GM18951 (cell line): ENCODE measurements around the gene CHIT1.
"Not testable (repeated sequence)": the region's sequence is repeated elsewhere in the genome, so short reads cannot be mapped to it uniquely, and the experiment has no call there.

Experiments used
- POLR2A ChIP-seq: IDR thresholded peaks from 4 replicates; pipeline ENCODE4 v1.6.1; 2011; ENCODE audit warnings: mild to moderate bottlenecking; ENCODE audit not compliant: insufficient read length, insufficient read depth; ENCODE audit errors: extremely low read depth
- in situ Hi-C: fragments of 300-500 bp; cut with MboI; formaldehyde crosslinking; loops from one replicate; pipeline ENCODE4 v1.12.0; 2022; ENCODE audit warnings: low sequenced_read_pairs, mixed read lengths, inconsistent platforms; ENCODE audit not compliant: unreplicated experiment

CHIT1 gene

GRCh38 chr1:203250911-203251310 lies 21.4 kb upstream of the CHIT1 start:
- no peak for TF ChIP-seq POLR2A
- in situ Hi-C loops, result no loop called here

DNA sequence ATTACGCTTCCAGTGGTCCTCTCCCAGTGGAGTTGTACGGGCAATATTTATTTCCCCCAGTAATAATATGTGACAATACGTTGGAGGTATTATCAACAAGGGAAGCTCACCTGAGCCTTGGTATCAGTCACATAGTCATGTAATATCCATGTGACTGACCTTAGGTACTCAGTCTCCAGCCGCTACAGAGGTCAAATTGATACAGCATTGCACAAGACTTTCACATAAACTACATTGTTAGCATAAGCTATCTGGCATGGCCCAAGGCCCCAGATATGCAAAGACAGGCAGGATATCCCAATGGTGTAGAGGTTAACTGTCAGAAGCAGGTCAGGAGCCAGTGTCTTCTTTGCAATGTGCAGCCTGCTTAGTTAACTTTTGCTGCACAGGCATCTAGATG lies 15.3 kb upstream of the CHIT1 start:
- no peak for TF ChIP-seq POLR2A
- in situ Hi-C loops, result no loop called here

GRCh38 chr1:203241708-203242107 lies 12.2 kb upstream of the CHIT1 start:
- in situ Hi-C loops, result not testable (repeated sequence)

DNA sequence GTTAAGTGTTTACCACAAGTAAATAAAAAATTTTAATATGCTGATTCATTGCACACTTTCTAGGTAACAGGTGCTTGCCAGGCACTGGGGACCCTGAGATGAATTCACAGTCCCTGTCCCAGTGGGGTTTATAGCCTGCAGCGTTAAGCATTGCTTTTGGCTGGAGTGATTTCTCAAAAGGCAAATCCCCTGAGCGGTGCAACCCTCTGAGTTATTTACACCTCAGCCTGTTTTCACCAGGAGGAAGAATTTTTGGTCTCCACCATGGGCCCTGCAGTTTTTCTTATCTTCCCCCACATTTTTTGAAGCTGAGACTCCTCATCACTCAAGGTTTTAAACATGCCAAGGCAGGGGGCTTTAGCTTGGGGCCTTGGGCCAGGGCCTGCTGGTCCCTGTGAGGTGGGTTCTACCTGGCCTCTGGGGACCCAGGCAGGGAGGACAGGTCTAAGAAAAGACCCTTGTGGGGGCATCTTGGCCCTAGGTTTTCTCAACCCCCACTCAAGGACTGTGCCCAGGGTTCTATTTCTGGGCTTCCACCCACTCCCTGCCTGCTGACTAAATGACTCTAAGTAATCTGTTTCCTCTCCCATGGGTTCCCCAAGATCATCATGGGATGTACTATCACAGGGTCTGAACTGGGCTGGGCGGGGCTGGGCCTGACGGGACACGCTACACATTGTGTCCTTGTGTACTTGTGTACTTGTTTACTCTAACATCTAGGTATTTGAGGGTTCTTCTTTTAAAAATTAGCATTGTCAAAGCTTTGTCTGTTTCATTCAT lies 10.2 kb upstream of the CHIT1 start:
- in situ Hi-C loops, result no loop called here
- TF ChIP-seq POLR2A, result no peak

- no peak for TF ChIP-seq POLR2A
- in situ Hi-C loops, result no loop called here
Measured at GRCh38 chr1:203239081-203239480, 9.6 kb upstream of the CHIT1 start.

DNA sequence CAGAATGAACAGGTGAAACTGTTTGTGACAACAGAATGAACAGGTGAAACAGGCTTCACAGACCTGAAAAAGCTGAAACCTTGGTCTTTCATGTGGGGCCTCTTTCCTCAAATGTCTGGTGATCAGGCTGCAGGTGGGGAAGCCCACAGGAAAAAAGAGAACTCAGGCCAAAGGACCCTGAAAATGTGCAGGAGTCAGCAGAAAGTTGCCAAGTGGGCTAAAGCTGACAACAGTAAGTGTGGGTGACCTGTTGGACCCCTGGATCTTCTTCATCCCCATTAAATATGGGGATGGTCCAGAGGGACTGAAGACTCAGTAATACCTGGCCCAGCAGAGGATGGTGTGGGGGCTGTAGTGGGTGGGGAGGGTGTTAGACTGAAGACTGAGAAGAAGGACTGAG lies 9.1 kb upstream of the CHIT1 start:
- TF ChIP-seq POLR2A, result no peak
- in situ Hi-C loops, result no loop called here

- in situ Hi-C loops, result not testable (repeated sequence)
Measured at GRCh38 chr1:203234901-203235300, 5.4 kb upstream of the CHIT1 start.

GRCh38 chr1:203228670-203229069 lies 803 bp downstream of the CHIT1 start:
- in situ Hi-C loops, result no loop called here

DNA sequence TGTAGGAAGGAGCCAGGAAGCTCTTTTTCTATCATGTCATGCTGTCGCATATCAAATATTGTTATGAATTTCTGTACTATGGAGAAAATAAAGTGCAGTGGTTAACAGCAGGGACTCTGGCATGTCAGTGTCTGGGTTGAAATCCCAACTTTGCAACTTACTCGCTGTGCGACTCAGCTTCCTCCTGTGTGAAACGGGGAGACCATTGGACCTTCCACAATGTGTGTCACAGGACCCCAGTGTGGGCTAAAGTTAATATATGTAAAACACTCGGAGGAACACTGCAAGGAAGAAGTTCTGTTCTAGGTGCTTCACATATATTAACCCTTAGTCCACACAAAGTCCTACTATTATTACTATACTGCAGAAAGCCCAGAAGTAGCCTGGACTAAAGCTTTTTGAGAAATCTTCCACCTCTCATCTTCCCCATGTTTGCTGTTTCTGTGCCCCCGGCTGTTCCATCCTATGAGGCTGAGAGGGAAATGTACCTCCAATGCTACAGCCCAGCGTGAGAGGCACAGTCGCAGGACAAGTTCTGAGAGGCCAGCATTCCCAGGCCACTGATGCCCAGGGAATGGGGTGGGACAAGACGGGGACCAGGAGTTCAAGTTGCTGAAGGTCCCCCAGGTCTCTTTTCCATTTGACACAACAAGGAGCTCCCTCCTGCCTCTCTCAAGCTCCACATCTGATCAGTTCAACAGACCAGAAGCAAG lies 1.9 kb downstream of the CHIT1 start:
- TF ChIP-seq POLR2A, result no peak
- in situ Hi-C loops, result no loop called here

More at GRCh38 chr1:203228670-203229069, 803 bp downstream of the CHIT1 start:
- TF ChIP-seq POLR2A, result no peak

DNA sequence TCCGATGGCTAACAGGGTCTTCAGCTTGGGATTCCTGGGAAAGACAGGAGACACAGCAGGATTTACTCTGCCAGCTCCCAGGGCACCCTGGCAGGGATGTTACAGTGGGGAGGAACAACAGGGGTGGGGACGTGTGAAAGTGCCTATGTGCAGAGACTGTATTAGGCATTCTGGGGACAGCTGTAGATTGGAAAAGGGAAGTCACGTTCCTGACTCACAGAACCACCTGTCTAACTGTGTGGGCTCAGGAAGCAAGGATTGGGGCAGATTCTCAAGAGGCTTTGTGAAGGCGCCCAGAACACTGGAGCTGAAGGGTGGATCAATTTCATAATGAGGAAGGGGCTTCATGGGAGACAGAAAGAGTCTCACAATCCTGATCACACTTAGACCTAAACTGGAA lies 4.4 kb downstream of the CHIT1 start:
- in situ Hi-C loops, result no loop called here
- no peak for TF ChIP-seq POLR2A

GRCh38 chr1:203223012-203223775 lies 6.3 kb downstream of the CHIT1 start:
- in situ Hi-C loops, result no loop called here
- TF ChIP-seq POLR2A, result no peak

GRCh38 chr1:203219934-203220333 lies 9.5 kb downstream of the CHIT1 start:
- in situ Hi-C loops, result loop anchor here (5.0 to 10.0 kb wide), 2 partner anchors 48 to 185 kb away; no protein-coding TSS in a partner anchor
- TF ChIP-seq POLR2A, result no peak

DNA sequence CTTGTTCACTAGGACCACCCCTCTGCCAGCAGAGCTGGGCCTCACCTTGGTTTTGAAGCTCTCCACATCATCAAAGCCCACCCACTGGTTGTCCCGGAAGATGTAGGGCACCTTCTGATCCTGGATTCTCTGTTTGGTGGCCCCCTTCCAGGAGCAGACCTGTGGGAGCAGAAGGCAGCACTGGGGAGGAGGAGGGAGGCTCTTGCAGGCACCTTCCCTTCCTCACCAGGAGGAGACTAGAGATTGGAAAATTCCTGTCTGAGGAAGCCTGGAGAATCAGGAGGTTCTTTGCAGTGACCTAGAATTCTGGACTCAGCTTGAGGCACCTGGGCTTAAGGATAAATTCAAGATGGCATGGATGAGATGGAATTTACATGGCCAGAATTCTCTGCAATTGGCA lies 10.3 kb downstream of the CHIT1 start:
- in situ Hi-C loops, result loop anchor here (5.0 to 10.0 kb wide), 2 partner anchors 47 to 184 kb away; no protein-coding TSS in a partner anchor
- TF ChIP-seq POLR2A, result no peak

DNA sequence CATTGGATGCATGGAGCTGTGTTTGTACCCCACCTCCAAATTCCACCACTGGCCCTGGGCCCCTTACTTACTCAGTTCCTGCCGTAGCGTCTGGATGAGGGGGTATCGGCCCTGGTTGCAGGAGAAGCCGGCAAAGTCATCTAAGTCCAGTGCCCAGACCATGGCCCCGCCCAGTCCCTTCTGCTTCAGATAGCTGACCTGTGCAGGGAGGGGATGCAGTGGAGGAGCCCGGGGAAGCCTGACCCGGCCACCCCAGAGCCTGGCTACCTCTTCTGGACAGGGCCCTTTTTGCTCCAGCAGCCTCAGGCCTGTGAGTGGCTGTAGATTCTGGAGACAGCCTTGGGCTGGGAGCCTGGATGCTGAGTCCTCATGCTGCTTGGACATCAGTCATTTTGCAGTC lies 11.8 kb downstream of the CHIT1 start:
- TF ChIP-seq POLR2A, result no peak
- in situ Hi-C loops, result loop anchor here (5.0 to 10.0 kb wide), 2 partner anchors 45 to 183 kb away; no protein-coding TSS in a partner anchor
